Measurements from ENCODE around the gene USP46.

DNA sequence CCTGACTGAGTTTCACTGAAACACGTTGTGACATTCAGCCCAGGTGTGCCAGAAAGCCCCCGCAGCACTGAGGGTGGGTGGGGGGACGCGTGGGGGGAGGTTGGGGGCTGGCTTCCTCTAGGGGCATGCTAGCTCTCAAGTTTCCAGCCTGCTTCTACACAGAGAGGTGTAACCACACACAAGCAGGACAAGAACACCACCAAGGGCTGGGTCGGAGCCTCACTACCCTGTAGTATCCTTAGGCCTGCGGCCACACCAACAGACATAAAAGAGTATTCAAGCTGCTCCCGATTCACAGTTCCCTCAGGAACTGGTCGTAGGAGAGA lies 1.8 kb downstream of the USP46 start:
- TF ChIP-seq POLR2AphosphoS5 (IDR thresholded peaks at IDR 0.05; ENCODE audit: low read depth, low read length) = no peak
- TF ChIP-seq, protein P1, sequence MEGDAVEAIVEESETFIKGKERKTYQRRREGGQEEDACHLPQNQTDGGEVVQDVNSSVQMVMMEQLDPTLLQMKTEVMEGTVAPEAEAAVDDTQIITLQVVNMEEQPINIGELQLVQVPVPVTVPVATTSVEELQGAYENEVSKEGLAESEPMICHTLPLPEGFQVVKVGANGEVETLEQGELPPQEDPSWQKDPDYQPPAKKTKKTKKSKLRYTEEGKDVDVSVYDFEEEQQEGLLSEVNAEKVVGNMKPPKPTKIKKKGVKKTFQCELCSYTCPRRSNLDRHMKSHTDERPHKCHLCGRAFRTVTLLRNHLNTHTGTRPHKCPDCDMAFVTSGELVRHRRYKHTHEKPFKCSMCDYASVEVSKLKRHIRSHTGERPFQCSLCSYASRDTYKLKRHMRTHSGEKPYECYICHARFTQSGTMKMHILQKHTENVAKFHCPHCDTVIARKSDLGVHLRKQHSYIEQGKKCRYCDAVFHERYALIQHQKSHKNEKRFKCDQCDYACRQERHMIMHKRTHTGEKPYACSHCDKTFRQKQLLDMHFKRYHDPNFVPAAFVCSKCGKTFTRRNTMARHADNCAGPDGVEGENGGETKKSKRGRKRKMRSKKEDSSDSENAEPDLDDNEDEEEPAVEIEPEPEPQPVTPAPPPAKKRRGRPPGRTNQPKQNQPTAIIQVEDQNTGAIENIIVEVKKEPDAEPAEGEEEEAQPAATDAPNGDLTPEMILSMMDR (IDR thresholded peaks at IDR 0.05) = no peak
